Adrenal gland (tissue), 19 donors: ENCODE results near the gene LRIT3. TPM values are rescaled to one million over a fixed set of nuclear protein-coding genes. Genes with fewer than 3 reads are reported as not detected.

Source experiments
- DNase-seq, 7 donors: peaks; one replicate each; pipeline ENCODE4 v3.0.0-alpha.2; 2019 to 2020
- H3K27ac ChIP-seq, 5 donors: fragments of 200-600 bp; sonication (generic) in 4 of 5; 1 replicate in 3 of 5; 2 replicates in 2 of 5; pipeline versions ENCODE4 v1.5.1 to v1.8.0; 2016 to 2020; ENCODE audit warnings: mild to moderate bottlenecking in 1 of 5
- H3K27me3 ChIP-seq: fragments of 200-600 bp; 2 replicates; pipeline ENCODE4 v1.8.0; 2021
- H3K36me3 ChIP-seq, 2 donors: fragments of 200-600 bp; replicated peaks in 1 of 2; 1 replicate in 1 of 2; 2 replicates in 1 of 2; pipeline versions ENCODE4 v1.5.1 to v1.8.0; 2018 to 2022
- H3K4me1 ChIP-seq, 2 donors: fragments of 200-600 bp; replicated peaks in 1 of 2; 1 replicate in 1 of 2; 2 replicates in 1 of 2; pipeline versions ENCODE4 v1.5.1 to v1.8.0; 2018 to 2021
- H3K4me3 ChIP-seq, 4 donors: fragments of 200-600 bp; sonication (generic) in 3 of 4; one replicate each; pipeline ENCODE4 v1.5.1; 2016 to 2018
- H3K9me3 ChIP-seq, 3 donors: fragments of 200-600 bp; sonication (generic) in 1 of 3; replicated peaks in 1 of 3; 1 replicate in 2 of 3; 2 replicates in 1 of 3; pipeline versions ENCODE4 v1.5.1 to v1.8.0; 2016 to 2021
- POLR2A ChIP-seq, 2 donors: fragments of 450-650 bp; IDR thresholded peaks; one replicate each; pipeline ENCODE4 v1.6.1; 2017; ENCODE audit warnings: antibody characterized with exemption in 2 of 2, mild to moderate bottlenecking in 2 of 2, moderate library complexity in 1 of 2
- WGBS, 4 donors: extraction: QIAGEN DNeasy Blood & Tissue Kit in 2 of 4; methylation state at CpG; one replicate each; pipeline versions ENCODE4 v1.1.5 to v1.1.7; 2013 to 2017; 5-methylcytosine and 5-hydroxymethylcytosine counted together
- intact Hi-C, 2 donors: fragments of 100-400 bp; cut with DNase I; formaldehyde crosslinking; loops; one replicate each; pipeline versions ENCODE4 v1.14.1 to v1.15.0; 2022 to 2023
- long read RNA-seq, 10 donors: library from polyadenylated mRNA in 3 of 10; unstranded in 2 of 10; stranded (forward) in 1 of 10; transcript quantifications; one replicate each; pipeline ENCODE4 v2.0.0 and lab custom pipeline, GENCODE V29; 2021 to 2026
- polyA plus RNA-seq, 3 donors: library from polyadenylated mRNA; stranded (reverse); fragments of 200-250 nt in 2 of 3; fragments of 350-450 nt in 1 of 3; fragmentation: Illumina TruSeq in 1 of 3; extraction: RNeasy Lipid Tissue Mini Kit (QIAGEN cat#74804) in 1 of 3; gene quantifications; one replicate each; pipeline ENCODE4 v1.2.3, GENCODE V29; 2013 to 2014
- total RNA-seq, 9 donors: library from RNA; depleted of rRNA in 4 of 9; stranded (reverse); fragments of >200 nt in 4 of 9; fragments of 120-200 nt in 1 of 9; fragmentation: NEBNext Ultra II Directional in 1 of 9; extraction: Animal tissue kit (Norgen Biotek cat#: 25700) in 1 of 9; gene quantifications; one replicate each; pipeline versions ENCODE4 v1.1.0 to v1.2.4, GENCODE V29; 2013 to 2023
- TF ChIP-seq, protein P1 (sequence below), 6 experiments: fragments of 450-650 bp in 4 of 6; fragments of 200-600 bp in 2 of 6; sonication (generic) in 1 of 6; IDR thresholded peaks; 1 replicate in 5 of 6; 2 replicates in 1 of 6; pipeline versions ENCODE4 v1.5.1 to v1.8.0; 2016 to 2021; ENCODE audit warnings: antibody characterized with exemption in 6 of 6, mild to moderate bottlenecking in 2 of 6, moderate library complexity in 1 of 6
- donor health status: healthy with polysubstance abuse.
- donor health status: Bipolar disorder and iron deficiency.
- donor health status: DM: yes; HTN: yes; CAD: no.
- donor health status: DM: no; HTN: no; CAD: no.
- donor health status: DM: no; HTN: no; CAD: no.
- donor health status: DM: yes; HTN: yes; CAD: no.

LRIT3 gene, protein sequence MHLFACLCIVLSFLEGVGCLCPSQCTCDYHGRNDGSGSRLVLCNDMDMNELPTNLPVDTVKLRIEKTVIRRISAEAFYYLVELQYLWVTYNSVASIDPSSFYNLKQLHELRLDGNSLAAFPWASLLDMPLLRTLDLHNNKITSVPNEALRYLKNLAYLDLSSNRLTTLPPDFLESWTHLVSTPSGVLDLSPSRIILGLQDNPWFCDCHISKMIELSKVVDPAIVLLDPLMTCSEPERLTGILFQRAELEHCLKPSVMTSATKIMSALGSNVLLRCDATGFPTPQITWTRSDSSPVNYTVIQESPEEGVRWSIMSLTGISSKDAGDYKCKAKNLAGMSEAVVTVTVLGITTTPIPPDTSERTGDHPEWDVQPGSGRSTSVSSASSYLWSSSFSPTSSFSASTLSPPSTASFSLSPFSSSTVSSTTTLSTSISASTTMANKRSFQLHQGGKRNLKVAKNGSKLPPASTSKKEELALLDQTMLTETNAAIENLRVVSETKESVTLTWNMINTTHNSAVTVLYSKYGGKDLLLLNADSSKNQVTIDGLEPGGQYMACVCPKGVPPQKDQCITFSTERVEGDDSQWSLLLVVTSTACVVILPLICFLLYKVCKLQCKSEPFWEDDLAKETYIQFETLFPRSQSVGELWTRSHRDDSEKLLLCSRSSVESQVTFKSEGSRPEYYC
- total RNA-seq (under 1 TPM in 7 of 9 donors, not detected in 2; 0.11 to 0.85 (median 0.15) TPM), polyA plus RNA-seq (under 1 TPM; 0.07 to 0.72 (median 0.37) TPM)
- long read RNA-seq, donor 1, result 0 reads
- long read RNA-seq, donor 2, result 0 reads
- long read RNA-seq, donor 3, result 0 reads
- long read RNA-seq, donor 4, result 0 reads
- long read RNA-seq, donor 5, result 0 reads
- long read RNA-seq, donor 6, result 0 reads
- long read RNA-seq, donor 7, result 0 reads
- long read RNA-seq, donor 8, result 0 reads
- long read RNA-seq, donor 9, result 0 reads
- long read RNA-seq, donor 10, result 0 reads

DNA sequence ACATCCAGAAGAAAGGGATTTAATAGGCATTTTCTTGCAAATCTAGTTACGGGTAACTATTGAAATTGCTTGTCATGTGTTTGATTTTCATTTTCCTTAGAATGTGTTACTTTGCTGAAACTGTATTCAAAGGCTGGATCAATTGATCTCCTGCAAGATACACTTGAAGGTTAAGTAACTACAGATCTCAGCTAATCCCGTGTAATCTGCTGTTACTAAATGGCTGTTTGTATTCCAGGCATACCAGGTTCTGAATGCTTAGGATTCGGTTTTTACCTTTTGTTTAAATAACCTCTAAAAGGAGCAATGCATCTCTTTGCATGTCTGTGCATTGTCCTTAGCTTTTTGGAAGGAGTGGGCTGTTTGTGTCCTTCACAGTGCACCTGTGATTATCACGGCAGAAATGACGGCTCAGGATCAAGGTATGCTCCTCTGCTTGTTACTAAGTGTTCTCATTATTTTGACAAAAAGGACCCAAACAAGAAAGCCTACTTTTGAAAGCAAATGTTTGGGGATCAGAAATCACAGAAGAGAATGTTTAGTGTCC lies at the start of gene LRIT3:
Gene LRIT3, plus strand, starts transcription at position 212 of the 547 bp plus-strand sequence. Its CDS starts 95 bp downstream, at position 307.
- WGBS, 4 donors, result 81 to 90% (median 84%) methylated on average over 5 of the region's 5 CpGs
- no peak for DNase-seq
- intact Hi-C loops, result no loop called here

GRCh38 chr4:109798866-109799265 lies 49.0 kb upstream of the LRIT3 start:
- intact Hi-C loops, result no loop called here
- no peaks in the 10 kb centered on the region for H3K36me3 ChIP-seq
- peaks cover 0 to 8% (median 0%) of the 10 kb centered on the region in 3 donors for H3K9me3 ChIP-seq
- H3K4me1 ChIP-seq, result peaks cover 5% of the 10 kb centered on the region in 2 donors
- no peaks in the 10 kb centered on the region for H3K27me3 ChIP-seq
- no peak overlapping the region for H3K27ac ChIP-seq
- TF ChIP-seq, protein P1, sequence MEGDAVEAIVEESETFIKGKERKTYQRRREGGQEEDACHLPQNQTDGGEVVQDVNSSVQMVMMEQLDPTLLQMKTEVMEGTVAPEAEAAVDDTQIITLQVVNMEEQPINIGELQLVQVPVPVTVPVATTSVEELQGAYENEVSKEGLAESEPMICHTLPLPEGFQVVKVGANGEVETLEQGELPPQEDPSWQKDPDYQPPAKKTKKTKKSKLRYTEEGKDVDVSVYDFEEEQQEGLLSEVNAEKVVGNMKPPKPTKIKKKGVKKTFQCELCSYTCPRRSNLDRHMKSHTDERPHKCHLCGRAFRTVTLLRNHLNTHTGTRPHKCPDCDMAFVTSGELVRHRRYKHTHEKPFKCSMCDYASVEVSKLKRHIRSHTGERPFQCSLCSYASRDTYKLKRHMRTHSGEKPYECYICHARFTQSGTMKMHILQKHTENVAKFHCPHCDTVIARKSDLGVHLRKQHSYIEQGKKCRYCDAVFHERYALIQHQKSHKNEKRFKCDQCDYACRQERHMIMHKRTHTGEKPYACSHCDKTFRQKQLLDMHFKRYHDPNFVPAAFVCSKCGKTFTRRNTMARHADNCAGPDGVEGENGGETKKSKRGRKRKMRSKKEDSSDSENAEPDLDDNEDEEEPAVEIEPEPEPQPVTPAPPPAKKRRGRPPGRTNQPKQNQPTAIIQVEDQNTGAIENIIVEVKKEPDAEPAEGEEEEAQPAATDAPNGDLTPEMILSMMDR (IDR thresholded peaks at IDR 0.05), result no peak
- TF ChIP-seq POLR2A (IDR thresholded peaks at IDR 0.05), result no peak
- no peak for DNase-seq
- H3K4me3 ChIP-seq, result no peak overlapping the region

More for the DNA sequence above, at the start of gene LRIT3:
- TF ChIP-seq, protein P1 (IDR thresholded peaks at IDR 0.05), result no peak
- H3K4me3 ChIP-seq, result no peak within 1 kb of the TSS
- H3K9me3 ChIP-seq, result no peaks in the 10 kb centered on the region
- no peaks in the 10 kb centered on the region for H3K4me1 ChIP-seq
- H3K27ac ChIP-seq, result no peak within 1 kb of the TSS
- no peaks in the 10 kb centered on the region for H3K27me3 ChIP-seq
- H3K36me3 ChIP-seq, result no peaks in the 10 kb centered on the region

- Histone ChIP-seq H3K36me3 (no peaks in the 10 kb centered on the region), H3K4me3 (peak overlapping the region in 2 of 4 donors; percentile 10 to 57), H3K27ac (peak overlapping the region in 3 of 5 donors; percentile 11 to 55 (median 21)), H3K9me3 (no peaks in the 10 kb centered on the region), H3K4me1 (peaks cover 5% of the 10 kb centered on the region in 2 donors), H3K27me3 (no peaks in the 10 kb centered on the region)
- TF ChIP-seq POLR2A (IDR thresholded peaks at IDR 0.05), result no peak
- TF ChIP-seq, protein P1 (IDR thresholded peaks at IDR 0.05), result no peak
- no peak for DNase-seq
- intact Hi-C loops, result loop anchor here (10.0 kb wide), 1 partner anchor 376 kb away; no protein-coding TSS in a partner anchor
- 41 to 58% (median 45%) methylated on average over 4 of the region's 4 CpGs for WGBS, 4 donors
Measured at GRCh38 chr4:109801099-109801789, 46.7 kb upstream of the LRIT3 start.
